T-helper 2 cell (primary cell): ENCODE results near the gene IL17B.

Experiments used
- DNase-seq, 5 experiments: peaks; one replicate each; pipeline versions ENCODE4 v3.0.0 to v3.0.0-alpha.2; 2012 to 2022
- total RNA-seq, 2 donors: gene quantifications; one replicate each; lab custom pipeline; 2026; lab: John Stamatoyannopoulos, UW

The IL17B gene, protein sequence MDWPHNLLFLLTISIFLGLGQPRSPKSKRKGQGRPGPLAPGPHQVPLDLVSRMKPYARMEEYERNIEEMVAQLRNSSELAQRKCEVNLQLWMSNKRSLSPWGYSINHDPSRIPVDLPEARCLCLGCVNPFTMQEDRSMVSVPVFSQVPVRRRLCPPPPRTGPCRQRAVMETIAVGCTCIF
- total RNA-seq, result 0 reads per million in 2 donors

DNA sequence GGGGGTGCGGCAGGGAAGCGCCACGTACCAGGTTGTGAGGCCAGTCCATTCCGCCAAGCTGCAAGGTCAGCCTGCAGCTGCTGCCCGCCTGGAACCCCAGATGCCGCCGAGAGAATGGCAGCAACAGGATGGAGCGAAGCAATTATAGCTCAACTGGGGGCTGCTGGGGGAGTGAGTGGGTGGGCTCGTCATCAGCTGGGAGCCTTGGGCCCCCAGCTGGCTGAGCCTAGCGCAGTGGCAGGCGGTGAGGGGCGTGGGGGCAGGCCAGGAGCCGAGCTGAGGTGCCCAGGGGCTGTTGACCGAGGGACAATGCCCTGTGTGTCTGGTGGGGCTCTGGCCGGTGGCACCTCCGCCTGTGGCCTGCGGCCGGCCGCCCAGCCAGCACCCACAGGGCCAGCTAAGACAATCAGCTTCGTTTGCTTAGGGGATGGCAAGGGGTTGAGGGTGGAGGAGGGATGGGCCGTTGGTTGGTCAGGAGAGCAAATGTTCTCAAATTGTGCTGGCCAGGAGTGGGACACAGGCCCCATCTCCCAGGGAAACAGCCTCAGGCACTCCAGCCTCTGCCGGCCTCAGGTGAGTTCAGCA, at the start of gene IL17B:
IL17B (minus strand) TSS at position 116 of the 585 bp plus-strand sequence; CDS start at position 49, 67 bp downstream.
- DNase-seq, result no peak

- DNase-seq, result no peak
Observed at GRCh38 chr5:149428032-149428431, 48.9 kb upstream of the IL17B start.

- DNase-seq, result no peak
Observed at GRCh38 chr5:149427374-149427773, 48.3 kb upstream of the IL17B start.

DNA sequence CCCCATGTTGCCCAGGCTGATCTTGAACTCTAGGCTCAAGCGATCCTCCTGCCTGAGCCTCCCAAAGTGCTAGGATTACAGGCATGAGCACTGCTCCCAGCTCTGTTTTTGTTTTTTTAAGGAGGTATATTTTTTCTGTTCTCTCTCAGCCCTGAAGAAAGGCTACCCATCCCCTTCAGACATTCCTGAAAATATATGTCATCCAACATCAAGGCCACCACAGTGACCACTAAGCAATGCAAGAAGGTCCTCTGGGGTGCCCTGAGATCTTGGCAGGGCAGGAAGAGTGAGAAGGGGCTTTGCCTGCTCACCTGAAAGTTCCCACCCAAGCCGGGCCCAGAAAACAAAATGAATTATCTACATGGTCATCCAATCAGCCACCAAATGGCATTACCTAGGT, 47.8 kb upstream of the IL17B start:
- DNase-seq, result no peak

DNA sequence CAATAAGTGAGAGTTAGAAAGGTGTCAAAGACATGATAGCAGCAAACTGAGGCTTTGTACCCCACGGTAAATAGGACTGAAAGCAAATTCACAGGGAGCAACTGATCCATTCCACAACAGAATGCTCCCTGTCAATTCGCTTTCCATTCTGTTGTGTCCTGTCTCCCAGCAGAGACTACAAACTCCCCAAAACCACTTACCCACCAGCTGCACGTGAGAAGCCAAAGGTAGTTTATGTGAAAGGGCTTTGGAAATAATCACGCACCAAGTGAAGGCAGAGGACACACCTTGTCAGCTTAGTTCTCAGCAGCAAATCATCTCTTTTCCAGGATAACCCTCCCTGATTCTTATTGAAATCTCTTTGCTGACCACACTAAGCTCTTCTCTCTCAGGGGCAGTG, 46.6 kb upstream of the IL17B start:
- DNase-seq, result no peak

DNA sequence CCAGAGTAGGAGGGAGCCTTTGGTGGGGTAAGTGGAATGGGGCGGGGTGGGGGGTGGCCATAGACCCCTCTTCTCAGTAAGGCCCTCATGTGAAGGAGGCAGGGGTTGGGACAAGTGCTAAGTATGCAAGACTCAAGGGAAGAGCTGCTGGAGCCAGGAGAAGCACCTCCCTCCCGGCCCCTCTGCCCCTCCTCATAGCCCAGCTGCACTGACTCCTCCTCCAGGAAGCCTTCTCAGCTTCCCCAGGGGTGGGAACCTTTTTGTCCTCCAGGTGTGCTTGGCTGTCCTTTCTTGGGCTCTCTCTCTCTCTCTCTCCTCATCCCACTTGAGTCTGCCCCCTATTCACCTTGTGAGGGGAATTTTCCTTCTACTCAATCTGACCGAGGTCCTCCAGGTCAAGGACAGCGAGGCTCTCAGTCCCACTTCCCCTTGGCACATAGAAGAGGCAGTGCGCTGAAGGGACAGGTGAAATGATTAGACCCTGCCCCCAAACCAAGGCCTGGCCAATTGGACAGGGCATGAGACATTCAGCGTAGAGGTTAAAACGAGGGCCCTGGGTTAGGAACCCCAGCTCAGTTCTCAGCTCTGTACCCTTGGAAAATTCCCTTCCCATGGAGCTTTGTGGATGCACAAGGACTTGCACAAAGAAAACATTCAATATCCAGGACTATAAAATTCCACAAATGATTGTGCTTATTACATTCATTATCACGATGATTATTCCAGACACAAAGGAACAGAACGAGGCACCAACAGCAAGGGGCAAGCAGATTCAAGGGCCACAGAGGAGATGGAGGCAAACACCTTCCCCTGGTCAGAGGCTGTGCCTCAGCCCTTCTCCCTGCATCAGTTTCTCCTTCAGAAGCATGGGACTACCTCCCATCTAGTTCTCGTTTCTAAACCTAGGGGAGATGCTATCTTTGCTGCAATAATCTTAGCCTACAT, 45.6 kb upstream of the IL17B start:
- DNase-seq, result no peak

GRCh38 chr5:149423794-149424268, 44.7 kb upstream of the IL17B start:
- no peak for DNase-seq

- no peak for DNase-seq
Observed at GRCh38 chr5:149423049-149423793, 44.1 kb upstream of the IL17B start.

GRCh38 chr5:149422366-149423048, 43.4 kb upstream of the IL17B start:
- no peak for DNase-seq

DNA sequence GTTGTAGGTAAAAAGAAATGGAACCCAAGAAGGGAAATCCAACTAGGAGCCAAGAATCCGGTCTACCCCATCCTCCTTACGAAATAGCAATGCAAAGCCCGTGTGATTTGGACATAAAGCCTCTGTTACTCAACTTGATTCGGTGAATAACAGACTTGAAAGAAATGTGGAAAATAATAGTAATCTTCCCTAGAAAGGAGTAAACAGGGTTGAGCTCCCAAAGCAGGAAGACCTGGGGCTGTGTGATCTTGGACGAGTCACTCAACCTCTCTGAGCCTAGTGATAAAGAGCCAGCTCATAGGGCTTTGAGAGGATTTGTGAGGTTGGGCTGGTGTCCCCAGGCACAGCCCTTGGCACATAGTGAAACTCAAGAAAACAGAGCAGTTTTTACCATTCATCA, 42.7 kb upstream of the IL17B start:
- DNase-seq, result no peak

DNA sequence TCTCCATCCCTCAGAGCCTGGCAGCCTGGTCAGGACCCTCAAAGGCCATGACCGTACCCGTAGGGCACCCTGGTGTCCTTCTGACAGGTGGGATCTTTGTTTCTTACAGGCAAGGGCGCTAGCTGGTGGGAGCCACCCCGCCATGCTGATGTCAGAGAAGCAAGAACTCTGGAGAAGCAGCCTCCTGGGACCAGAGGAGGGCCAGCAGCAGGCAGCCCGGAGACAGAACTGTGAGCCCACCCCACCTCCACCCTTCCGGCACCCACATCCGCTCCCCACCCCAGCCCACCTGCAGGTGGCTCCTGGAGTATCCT, 42.2 kb upstream of the IL17B start:
- no peak for DNase-seq

GRCh38 chr5:149420545-149421371, 41.7 kb upstream of the IL17B start:
- no peak for DNase-seq

DNA sequence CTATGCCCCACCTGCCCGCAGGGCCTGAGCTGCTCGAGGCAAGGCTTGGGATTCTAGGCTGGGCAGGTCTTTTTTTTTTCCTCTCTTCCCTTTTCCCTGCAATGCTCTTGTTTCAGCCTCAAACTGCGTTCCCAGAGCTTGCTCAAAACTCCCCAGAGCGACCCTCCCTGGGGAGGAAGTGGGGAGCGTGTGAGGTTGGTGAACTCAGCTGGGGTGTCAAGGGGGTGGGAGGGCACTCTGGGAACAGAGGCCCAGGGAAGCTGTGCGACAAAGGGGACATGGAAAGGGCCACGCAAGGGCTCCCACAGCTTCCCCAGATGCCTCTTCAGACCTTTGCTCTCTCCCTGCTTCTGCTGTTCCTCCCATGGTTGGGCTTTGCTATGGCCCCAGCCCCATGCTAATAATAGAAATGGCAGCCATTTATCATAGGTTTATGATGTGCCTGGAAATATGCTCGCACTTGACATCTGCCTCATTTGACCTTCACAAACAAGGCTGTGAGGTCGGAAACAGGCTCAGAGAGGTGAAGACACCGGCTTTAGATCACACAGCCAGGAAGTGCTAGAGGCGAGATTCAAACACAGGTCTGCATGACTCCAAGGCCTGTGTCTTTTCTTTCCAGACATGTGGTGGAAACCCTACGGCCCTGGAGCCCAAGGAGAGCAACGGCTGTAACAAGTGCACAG, 40.9 kb upstream of the IL17B start:
- DNase-seq, result no peak

DNA sequence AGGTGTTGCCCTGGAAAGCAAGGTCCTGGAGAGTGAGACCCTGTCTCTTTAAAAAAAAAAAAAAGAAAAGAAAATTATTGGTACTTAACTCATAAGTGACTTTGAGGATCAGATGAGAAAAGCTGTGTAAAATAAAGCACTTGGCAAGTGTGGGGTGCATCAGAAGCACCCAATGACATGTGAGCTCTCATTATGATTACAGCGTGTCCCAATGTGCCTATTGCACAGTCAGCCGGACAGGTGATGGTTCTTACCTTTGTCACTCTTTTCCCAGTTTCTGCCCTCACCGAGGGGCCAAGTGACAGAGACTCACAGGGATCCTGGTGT, 40.4 kb upstream of the IL17B start:
- DNase-seq, result no peak

GRCh38 chr5:149418910-149419531, 39.9 kb upstream of the IL17B start:
- DNase-seq, result no peak

- DNase-seq, result no peak
Observed at GRCh38 chr5:149417711-149418368, 38.7 kb upstream of the IL17B start.

- no peak for DNase-seq
Observed at GRCh38 chr5:149416987-149417710, 38.1 kb upstream of the IL17B start.

- DNase-seq, result no peak
Observed at GRCh38 chr5:149415066-149415967, 36.2 kb upstream of the IL17B start.
